Measurements from ENCODE around the gene CIRBP.

DNA sequence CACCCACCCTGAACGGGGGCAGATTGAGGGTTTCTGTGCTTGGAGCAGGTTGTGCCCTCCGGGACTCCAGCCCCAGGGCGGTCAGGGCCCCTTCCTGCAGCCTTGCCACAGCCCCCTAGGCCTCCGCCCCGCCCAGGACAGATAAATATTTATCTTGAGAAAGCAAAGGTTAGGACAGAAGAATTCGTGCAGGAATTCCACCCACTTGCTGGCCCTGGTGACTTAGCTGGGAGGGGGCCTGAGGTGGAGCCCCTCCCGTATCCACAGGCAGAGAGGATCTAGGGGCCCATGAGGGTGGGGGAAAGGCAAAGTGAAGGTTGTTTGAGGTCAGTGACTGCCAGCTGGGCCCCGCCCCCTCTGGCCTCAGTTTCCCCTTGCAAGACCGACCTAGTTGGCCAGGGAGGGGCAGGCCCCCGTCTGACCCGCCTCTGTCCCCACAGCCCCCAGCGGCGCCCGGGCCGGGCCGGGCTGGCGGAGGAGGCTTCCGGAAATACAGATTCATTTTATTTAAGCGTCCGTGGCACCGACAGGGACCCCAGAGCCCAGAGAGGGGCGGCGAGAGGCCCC lies 15.5 kb upstream of the CIRBP start:
- TF ChIP-seq, protein P1, sequence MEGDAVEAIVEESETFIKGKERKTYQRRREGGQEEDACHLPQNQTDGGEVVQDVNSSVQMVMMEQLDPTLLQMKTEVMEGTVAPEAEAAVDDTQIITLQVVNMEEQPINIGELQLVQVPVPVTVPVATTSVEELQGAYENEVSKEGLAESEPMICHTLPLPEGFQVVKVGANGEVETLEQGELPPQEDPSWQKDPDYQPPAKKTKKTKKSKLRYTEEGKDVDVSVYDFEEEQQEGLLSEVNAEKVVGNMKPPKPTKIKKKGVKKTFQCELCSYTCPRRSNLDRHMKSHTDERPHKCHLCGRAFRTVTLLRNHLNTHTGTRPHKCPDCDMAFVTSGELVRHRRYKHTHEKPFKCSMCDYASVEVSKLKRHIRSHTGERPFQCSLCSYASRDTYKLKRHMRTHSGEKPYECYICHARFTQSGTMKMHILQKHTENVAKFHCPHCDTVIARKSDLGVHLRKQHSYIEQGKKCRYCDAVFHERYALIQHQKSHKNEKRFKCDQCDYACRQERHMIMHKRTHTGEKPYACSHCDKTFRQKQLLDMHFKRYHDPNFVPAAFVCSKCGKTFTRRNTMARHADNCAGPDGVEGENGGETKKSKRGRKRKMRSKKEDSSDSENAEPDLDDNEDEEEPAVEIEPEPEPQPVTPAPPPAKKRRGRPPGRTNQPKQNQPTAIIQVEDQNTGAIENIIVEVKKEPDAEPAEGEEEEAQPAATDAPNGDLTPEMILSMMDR (IDR thresholded peaks at IDR 0.05), result no peak
- TF ChIP-seq POLR2A (IDR thresholded peaks at IDR 0.05), result no peak
